C4-2B (cell line): ENCODE results near the gene CFAP20DC.

Source experiments
- ZFX ChIP-seq: fragments of 450-650 bp; IDR thresholded peaks from 2 replicates; pipeline ENCODE4 v1.6.1; 2017
- TF ChIP-seq, protein P1 (sequence below): fragments of 450-650 bp; conservative IDR thresholded peaks from 2 replicates; pipeline ENCODE4 v1.5.1; 2017; ENCODE audit warnings: mild to moderate bottlenecking

DNA sequence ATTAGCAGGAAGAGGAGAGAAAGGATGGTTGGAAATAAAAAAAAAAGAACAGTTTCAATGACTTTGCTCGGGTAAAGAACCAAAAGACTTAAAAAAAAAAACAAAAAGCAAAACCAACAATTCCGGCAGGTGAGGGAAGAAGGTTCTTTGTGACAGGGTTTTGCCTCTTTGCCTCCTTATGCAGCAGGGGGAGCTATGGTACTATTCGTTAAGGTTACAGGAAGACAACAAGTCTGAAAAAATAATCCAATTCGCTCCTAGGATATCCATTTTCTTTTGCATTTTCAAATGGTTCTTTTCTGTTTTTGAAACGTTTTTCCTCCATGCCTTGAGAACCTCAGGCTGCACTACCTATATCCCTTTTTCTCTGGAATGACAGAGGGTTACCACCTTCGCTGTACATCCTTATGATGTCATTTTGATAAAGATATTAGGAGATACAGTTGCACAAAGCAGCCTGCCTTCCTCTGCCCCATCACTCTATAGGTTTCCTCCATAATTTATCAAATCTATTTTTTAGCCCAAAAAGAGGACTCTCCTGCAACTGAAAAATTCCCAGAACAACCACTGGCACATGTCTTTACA is 55.0 kb downstream of the CFAP20DC start:
- TF ChIP-seq, protein P1, sequence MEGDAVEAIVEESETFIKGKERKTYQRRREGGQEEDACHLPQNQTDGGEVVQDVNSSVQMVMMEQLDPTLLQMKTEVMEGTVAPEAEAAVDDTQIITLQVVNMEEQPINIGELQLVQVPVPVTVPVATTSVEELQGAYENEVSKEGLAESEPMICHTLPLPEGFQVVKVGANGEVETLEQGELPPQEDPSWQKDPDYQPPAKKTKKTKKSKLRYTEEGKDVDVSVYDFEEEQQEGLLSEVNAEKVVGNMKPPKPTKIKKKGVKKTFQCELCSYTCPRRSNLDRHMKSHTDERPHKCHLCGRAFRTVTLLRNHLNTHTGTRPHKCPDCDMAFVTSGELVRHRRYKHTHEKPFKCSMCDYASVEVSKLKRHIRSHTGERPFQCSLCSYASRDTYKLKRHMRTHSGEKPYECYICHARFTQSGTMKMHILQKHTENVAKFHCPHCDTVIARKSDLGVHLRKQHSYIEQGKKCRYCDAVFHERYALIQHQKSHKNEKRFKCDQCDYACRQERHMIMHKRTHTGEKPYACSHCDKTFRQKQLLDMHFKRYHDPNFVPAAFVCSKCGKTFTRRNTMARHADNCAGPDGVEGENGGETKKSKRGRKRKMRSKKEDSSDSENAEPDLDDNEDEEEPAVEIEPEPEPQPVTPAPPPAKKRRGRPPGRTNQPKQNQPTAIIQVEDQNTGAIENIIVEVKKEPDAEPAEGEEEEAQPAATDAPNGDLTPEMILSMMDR, result peak; percentile 79
- TF ChIP-seq ZFX, result no peak
